ENCODE data around the gene ILDR1.
A peak's percentile ranks its signal among the peaks of the same experiment; 100 is the strongest.

The ILDR1 gene

DNA sequence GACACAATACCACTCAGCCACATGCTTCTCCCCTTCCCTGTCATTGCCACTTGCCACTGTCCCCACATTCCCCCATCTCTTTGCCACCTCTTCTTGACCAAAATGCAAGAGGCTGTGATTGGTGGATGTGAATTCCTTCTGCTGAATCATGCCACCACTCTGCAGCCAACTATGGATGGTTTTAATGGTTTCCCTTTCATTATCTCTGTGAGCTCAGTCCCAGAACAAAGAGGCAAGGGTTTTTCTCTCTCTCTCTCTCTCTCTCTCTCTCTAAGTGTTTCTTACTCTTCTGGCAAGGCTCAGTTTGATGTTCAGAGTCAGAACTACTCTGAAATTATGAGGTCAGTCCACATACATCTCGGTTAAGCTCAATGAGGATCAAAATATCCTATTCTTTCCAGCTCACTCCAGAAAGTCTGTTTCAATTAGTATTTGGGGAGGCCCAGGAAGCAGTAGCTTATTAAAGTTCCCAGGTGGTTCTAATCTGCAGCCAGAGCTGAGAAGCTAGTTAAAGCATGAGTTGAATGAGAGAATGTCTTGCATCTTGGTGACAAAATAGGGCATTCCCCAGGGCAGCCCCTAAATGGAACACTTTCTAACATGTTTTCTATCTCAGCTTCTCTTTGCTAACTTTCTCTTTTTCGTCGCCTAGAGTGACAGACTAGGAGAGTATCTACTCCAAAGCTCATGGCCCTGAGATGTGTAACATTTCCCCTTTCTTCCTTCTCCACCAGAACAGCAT is 8.5 kb upstream of the ILDR1 start:
- peak overlapping the region; percentile 34; the same call in 1 of the 2 replicates for H3K9ac ChIP-seq (ENCODE audit: low read length)
- peak overlapping the region; percentile 76 for H3K27ac ChIP-seq (ENCODE audit: low read length)
- peaks cover 57% of the 10 kb centered on the region for H3K4me1 ChIP-seq (ENCODE audit: low read length)
- H3K4me2 ChIP-seq (ENCODE audit: low read depth, low read length): peak overlapping the region; percentile 88
- H3K79me2 ChIP-seq (ENCODE audit: low read length): peaks cover 22% of the 10 kb centered on the region
- no peaks in the 10 kb centered on the region for H4K20me1 ChIP-seq (ENCODE audit: insufficient read depth, low read length)
- no peaks in the 10 kb centered on the region for H3K9me3 ChIP-seq (replicated peaks; ENCODE audit: insufficient read depth, low read length)
- TF ChIP-seq EZH2phosphoT487 (IDR thresholded peaks at IDR 0.05; ENCODE audit: low read length): no peak
- H3K4me3 ChIP-seq (ENCODE audit: low read length): peak overlapping the region; percentile 50
- H3K9me2 ChIP-seq (replicated peaks; ENCODE audit: insufficient read depth, low read length): no peaks in the 10 kb centered on the region
- H3F3A ChIP-seq (ENCODE audit: insufficient read depth, low read length): peaks cover 29% of the 10 kb centered on the region
- peak; percentile 84 for DNase-seq
- H3K27me3 ChIP-seq (replicated peaks; ENCODE audit: insufficient read depth, low read length): no peaks in the 10 kb centered on the region
- H2AFZ ChIP-seq (ENCODE audit: low read length): peak overlapping the region; percentile 49
- H3K36me3 ChIP-seq (replicated peaks; ENCODE audit: insufficient read depth, low read length): no peaks in the 10 kb centered on the region

DNA sequence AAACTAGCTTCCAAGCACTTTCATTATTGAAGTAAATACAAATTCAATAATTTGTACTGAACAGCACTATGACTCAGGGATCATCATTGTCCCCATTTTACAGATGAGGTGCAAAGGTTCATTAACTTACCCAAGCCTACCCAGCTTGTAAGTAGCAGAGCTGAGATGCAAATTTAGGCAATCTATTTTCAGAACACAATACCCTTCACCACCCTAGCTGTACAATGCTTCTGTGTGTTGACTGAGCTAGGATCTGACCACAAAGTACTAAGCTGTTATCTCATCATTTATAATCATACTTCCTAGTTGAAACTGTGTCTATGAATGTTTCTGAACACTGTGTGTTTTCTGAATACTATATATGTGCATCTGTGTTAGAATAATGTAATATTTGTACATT is 3.2 kb upstream of the ILDR1 start:
- Histone ChIP-seq H3K4me1 (ENCODE audit: low read length) (peaks cover 54% of the 10 kb centered on the region), H3K9ac (ENCODE audit: low read length) (no peak overlapping the region; the same call in 1 of the 2 replicates), H3K27me3 (replicated peaks; ENCODE audit: insufficient read depth, low read length) (no peaks in the 10 kb centered on the region), H3K27ac (ENCODE audit: low read length) (peak overlapping the region; percentile 69), H3K36me3 (replicated peaks; ENCODE audit: insufficient read depth, low read length) (no peaks in the 10 kb centered on the region), H3K4me2 (ENCODE audit: low read depth, low read length) (peak overlapping the region; percentile 66), H3F3A (ENCODE audit: insufficient read depth, low read length) (peaks cover 35% of the 10 kb centered on the region), H3K9me2 (replicated peaks; ENCODE audit: insufficient read depth, low read length) (no peaks in the 10 kb centered on the region), H2AFZ (ENCODE audit: low read length) (no peak overlapping the region), H3K9me3 (replicated peaks; ENCODE audit: insufficient read depth, low read length) (no peaks in the 10 kb centered on the region), H3K79me2 (ENCODE audit: low read length) (peaks cover 34% of the 10 kb centered on the region), H3K4me3 (ENCODE audit: low read length) (peak overlapping the region; percentile 25), H4K20me1 (ENCODE audit: insufficient read depth, low read length) (no peaks in the 10 kb centered on the region)
- no peak for TF ChIP-seq EZH2 (optimal IDR thresholded peaks at IDR 0.05; ENCODE audit: low read depth, low read length)
- TF ChIP-seq, protein P1, sequence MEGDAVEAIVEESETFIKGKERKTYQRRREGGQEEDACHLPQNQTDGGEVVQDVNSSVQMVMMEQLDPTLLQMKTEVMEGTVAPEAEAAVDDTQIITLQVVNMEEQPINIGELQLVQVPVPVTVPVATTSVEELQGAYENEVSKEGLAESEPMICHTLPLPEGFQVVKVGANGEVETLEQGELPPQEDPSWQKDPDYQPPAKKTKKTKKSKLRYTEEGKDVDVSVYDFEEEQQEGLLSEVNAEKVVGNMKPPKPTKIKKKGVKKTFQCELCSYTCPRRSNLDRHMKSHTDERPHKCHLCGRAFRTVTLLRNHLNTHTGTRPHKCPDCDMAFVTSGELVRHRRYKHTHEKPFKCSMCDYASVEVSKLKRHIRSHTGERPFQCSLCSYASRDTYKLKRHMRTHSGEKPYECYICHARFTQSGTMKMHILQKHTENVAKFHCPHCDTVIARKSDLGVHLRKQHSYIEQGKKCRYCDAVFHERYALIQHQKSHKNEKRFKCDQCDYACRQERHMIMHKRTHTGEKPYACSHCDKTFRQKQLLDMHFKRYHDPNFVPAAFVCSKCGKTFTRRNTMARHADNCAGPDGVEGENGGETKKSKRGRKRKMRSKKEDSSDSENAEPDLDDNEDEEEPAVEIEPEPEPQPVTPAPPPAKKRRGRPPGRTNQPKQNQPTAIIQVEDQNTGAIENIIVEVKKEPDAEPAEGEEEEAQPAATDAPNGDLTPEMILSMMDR (IDR thresholded peaks at IDR 0.05; ENCODE audit: low read length): no peak
- no peak for TF ChIP-seq EZH2phosphoT487 (IDR thresholded peaks at IDR 0.05; ENCODE audit: low read length)
- DNase-seq: peak; percentile 93

DNA sequence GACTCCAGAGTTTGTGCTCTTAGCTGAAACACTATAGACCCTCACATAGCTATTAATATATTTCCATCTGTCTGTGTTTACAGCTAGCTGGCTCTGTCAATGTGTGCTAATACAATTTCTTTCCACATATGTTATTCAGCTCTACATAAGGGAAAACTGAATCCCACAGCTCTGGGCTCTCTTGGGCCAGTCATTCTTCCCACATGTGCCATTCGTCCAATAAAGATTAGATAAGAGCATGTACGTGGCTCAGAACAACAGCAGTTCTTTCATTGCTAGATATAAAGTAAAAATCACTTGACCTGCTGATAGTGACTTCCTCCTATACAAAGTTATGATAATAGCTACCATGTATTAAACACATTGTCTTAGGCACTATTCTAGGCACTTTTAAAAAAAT is 2.8 kb upstream of the ILDR1 start:
- H3K9me3 ChIP-seq (replicated peaks; ENCODE audit: insufficient read depth, low read length): no peaks in the 10 kb centered on the region
- H3K36me3 ChIP-seq (replicated peaks; ENCODE audit: insufficient read depth, low read length): no peaks in the 10 kb centered on the region
- H3K4me2 ChIP-seq (ENCODE audit: low read depth, low read length): peak overlapping the region; percentile 66
- H3K79me2 ChIP-seq (ENCODE audit: low read length): peaks cover 35% of the 10 kb centered on the region
- H3K9me2 ChIP-seq (replicated peaks; ENCODE audit: insufficient read depth, low read length): no peaks in the 10 kb centered on the region
- H4K20me1 ChIP-seq (ENCODE audit: insufficient read depth, low read length): no peaks in the 10 kb centered on the region
- peak overlapping the region; percentile 25 for H3K4me3 ChIP-seq (ENCODE audit: low read length)
- no peak for DNase-seq
- H3K9ac ChIP-seq (ENCODE audit: low read length): peak overlapping the region; percentile 3; the same call in 1 of the 2 replicates
- no peak overlapping the region for H2AFZ ChIP-seq (ENCODE audit: low read length)
- TF ChIP-seq EZH2phosphoT487 (IDR thresholded peaks at IDR 0.05; ENCODE audit: low read length) (no peak), EZH2 (optimal IDR thresholded peaks at IDR 0.05; ENCODE audit: low read depth, low read length) (no peak)
- TF ChIP-seq, protein P1 (IDR thresholded peaks at IDR 0.05; ENCODE audit: low read length): no peak
- peaks cover 30% of the 10 kb centered on the region for H3F3A ChIP-seq (ENCODE audit: insufficient read depth, low read length)
- peak overlapping the region; percentile 69 for H3K27ac ChIP-seq (ENCODE audit: low read length)
- no peaks in the 10 kb centered on the region for H3K27me3 ChIP-seq (replicated peaks; ENCODE audit: insufficient read depth, low read length)
- peaks cover 50% of the 10 kb centered on the region for H3K4me1 ChIP-seq (ENCODE audit: low read length)

DNA sequence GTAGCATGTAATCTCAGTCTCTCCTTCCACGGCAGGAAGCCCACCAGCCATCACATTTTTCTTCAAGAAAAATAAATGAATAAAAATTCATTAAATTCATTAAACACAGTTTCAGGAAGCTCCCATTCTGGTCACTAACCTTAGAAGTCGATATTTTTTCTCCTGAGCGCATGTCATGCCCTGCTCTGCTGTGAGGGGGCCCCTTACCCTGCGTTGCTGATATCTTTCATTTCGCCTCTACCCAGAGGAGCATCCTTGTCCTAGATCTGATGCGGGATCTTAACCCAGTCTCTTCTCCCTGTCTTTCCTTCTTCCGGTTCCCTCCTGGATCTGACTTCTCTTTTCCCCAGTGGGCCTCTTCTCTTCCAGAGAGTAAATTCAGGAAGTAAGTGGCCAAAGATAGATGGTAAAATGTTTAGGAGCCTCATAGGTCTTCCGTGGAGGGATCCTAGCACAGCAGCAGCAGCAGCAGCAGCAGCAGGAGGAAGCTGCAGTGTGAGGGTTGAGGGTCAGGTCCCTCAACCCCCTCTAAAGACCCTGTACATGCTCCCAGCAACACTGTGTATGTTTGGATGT is 1.4 kb upstream of the ILDR1 start:
- Histone ChIP-seq H3K9me3 (replicated peaks; ENCODE audit: insufficient read depth, low read length) (no peaks in the 10 kb centered on the region), H3K4me1 (ENCODE audit: low read length) (peaks cover 44% of the 10 kb centered on the region), H3K9me2 (replicated peaks; ENCODE audit: insufficient read depth, low read length) (no peaks in the 10 kb centered on the region), H3K27me3 (replicated peaks; ENCODE audit: insufficient read depth, low read length) (no peaks in the 10 kb centered on the region), H4K20me1 (ENCODE audit: insufficient read depth, low read length) (no peaks in the 10 kb centered on the region), H3K4me3 (ENCODE audit: low read length) (no peak overlapping the region), H3F3A (ENCODE audit: insufficient read depth, low read length) (peaks cover 28% of the 10 kb centered on the region), H2AFZ (ENCODE audit: low read length) (no peak overlapping the region), H3K79me2 (ENCODE audit: low read length) (peaks cover 46% of the 10 kb centered on the region), H3K9ac (ENCODE audit: low read length) (no peak overlapping the region), H3K36me3 (replicated peaks; ENCODE audit: insufficient read depth, low read length) (no peaks in the 10 kb centered on the region), H3K27ac (ENCODE audit: low read length) (no peak overlapping the region), H3K4me2 (ENCODE audit: low read depth, low read length) (no peak overlapping the region)
- DNase-seq: no peak
- TF ChIP-seq EZH2 (optimal IDR thresholded peaks at IDR 0.05; ENCODE audit: low read depth, low read length): no peak
- no peak for TF ChIP-seq EZH2phosphoT487 (IDR thresholded peaks at IDR 0.05; ENCODE audit: low read length)
- TF ChIP-seq, protein P1 (IDR thresholded peaks at IDR 0.05; ENCODE audit: low read length): no peak

Measured in MM.1S (cell line).